Measurements from ENCODE around the gene ZNF511. TPM values are rescaled to one million over a fixed set of nuclear protein-coding genes. Genes with fewer than 3 reads are reported as not detected.
"Not testable (repeated sequence)": the region's sequence is repeated elsewhere in the genome, so short reads cannot be mapped to it uniquely, and the experiment has no call there.

Gene ZNF511
- total and polyA plus RNA-seq, 3 donors from 2014 or later: 39.6 to 50.5 (median 46.5) TPM

DNA sequence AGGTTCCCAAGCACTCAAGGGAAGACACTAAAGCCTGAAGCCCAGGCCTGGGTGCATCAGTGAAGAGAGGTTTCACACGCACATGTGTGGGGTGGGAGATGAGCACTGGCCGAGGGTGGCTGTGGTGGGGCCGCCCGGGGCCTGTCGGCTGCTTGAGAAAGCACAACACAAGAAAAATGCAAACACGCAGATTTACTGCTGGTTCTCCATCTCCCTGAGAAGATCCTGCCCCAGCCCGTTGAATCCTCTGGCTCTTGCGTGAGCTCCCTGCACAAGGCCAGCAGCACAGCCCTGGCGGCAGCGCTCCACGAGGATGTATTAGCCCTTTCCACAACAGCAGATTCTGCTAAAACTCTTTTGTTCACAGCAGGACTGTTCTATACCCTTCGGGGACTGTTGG, 6.2 kb downstream of the ZNF511 start:
- Histone ChIP-seq H3K4me3 (no peak overlapping the region), H3K4me1 (peaks cover 4% of the 10 kb centered on the region), H3K27me3 (no peaks in the 10 kb centered on the region), H3K27ac (peak overlapping the region in 1 of 2 donors; percentile 45), H3K36me3 (ENCODE audit: low read depth, missing control alignments) (no peaks in the 10 kb centered on the region), H3K9me3 (no peaks in the 10 kb centered on the region)
- DNase-seq: no peak
- TF ChIP-seq POLR2A (IDR thresholded peaks at IDR 0.05): no peak
- TF ChIP-seq, protein P1, sequence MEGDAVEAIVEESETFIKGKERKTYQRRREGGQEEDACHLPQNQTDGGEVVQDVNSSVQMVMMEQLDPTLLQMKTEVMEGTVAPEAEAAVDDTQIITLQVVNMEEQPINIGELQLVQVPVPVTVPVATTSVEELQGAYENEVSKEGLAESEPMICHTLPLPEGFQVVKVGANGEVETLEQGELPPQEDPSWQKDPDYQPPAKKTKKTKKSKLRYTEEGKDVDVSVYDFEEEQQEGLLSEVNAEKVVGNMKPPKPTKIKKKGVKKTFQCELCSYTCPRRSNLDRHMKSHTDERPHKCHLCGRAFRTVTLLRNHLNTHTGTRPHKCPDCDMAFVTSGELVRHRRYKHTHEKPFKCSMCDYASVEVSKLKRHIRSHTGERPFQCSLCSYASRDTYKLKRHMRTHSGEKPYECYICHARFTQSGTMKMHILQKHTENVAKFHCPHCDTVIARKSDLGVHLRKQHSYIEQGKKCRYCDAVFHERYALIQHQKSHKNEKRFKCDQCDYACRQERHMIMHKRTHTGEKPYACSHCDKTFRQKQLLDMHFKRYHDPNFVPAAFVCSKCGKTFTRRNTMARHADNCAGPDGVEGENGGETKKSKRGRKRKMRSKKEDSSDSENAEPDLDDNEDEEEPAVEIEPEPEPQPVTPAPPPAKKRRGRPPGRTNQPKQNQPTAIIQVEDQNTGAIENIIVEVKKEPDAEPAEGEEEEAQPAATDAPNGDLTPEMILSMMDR (IDR thresholded peaks at IDR 0.05): no peak
- 47 to 68% methylated on average over 12 of the region's 12 CpGs for WGBS, 2 donors
- intact Hi-C loops (cut with DNase I; ENCODE audit: low total_unique reads): no loop called here

DNA sequence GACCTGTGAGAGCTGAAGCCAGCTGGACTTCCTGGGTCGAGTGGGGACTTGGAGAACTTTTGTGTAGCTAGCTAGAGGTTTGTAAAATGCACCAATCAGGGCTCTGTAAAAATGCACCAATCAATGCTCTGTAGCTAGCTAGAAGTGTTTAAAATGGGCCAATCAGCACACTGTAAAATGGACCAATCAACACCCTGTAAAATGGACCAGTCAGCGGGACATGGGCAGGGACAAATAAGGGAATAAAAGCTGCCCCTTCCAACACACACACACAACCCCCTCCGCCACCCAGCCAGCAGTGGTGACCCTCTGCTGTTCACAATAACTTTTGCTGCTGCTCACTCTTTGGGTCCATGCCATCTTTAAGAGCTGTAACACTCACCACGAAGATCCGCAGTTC, 7.1 kb downstream of the ZNF511 start:
- Histone ChIP-seq H3K4me3 (no peak overlapping the region), H3K9me3 (no peaks in the 10 kb centered on the region), H3K27ac (no peak overlapping the region), H3K27me3 (no peaks in the 10 kb centered on the region), H3K36me3 (ENCODE audit: low read depth, missing control alignments) (no peaks in the 10 kb centered on the region), H3K4me1 (peaks cover 4% of the 10 kb centered on the region)
- intact Hi-C loops (cut with DNase I; ENCODE audit: low total_unique reads): no loop called here
- TF ChIP-seq, protein P1 (IDR thresholded peaks at IDR 0.05): no peak
- no peak for TF ChIP-seq POLR2A (IDR thresholded peaks at IDR 0.05)
- WGBS, 2 donors: 60 to 72% methylated on average over 5 of the region's 5 CpGs
- no peak for DNase-seq

DNA sequence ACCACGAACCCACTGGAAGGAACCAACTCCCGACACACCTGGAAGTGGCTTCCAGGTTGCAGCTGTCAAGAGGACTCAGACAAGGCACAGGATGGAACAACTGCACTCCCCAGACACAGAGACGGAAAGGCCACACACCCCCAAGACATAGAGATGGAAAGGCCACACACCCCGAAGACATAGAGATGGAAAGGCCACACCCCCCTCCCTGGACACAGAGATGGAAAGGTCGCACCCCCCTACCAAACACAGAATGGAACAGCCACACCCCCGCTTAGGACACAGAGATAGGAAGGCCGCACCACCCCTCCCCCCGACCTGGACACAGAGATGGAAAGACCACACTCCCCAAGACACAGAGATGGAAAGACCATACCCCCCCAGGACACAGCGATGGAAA, 7.6 kb downstream of the ZNF511 start:
- WGBS, 2 donors: 52 to 71% methylated on average over 7 to 9 of the region's 9 CpGs
- no peak for DNase-seq
- Histone ChIP-seq H3K4me1 (peaks cover 4% of the 10 kb centered on the region), H3K4me3 (no peak overlapping the region), H3K27me3 (no peaks in the 10 kb centered on the region), H3K9me3 (no peaks in the 10 kb centered on the region), H3K27ac (no peak overlapping the region), H3K36me3 (ENCODE audit: low read depth, missing control alignments) (no peaks in the 10 kb centered on the region)
- intact Hi-C loops (cut with DNase I; ENCODE audit: low total_unique reads): no loop called here
- no peak for TF ChIP-seq POLR2A (IDR thresholded peaks at IDR 0.05)
- TF ChIP-seq, protein P1 (IDR thresholded peaks at IDR 0.05): no peak

DNA sequence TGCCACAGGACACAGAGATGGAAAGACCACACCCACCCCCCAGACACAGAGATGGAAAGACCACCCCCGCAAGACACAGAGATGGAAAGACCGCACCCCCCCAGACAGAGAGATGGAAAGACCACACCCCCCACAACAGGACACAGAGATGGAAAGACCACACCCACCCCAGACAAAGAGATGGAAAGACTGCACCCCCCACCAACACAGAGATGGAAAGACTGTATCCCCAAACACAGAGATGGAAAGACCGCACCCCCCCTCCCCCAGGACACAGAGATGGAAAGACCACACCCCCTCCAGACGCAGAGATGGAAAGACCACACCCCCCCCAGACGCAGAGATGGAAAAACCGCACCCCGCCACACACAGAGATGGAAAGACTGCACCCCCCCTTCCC, 8.0 kb downstream of the ZNF511 start:
- TF ChIP-seq, protein P1 (IDR thresholded peaks at IDR 0.05): no peak
- TF ChIP-seq POLR2A (IDR thresholded peaks at IDR 0.05): no peak
- no peaks in the 10 kb centered on the region for H3K27me3 ChIP-seq
- WGBS, 2 donors: 61 to 62% methylated on average over 5 to 7 of the region's 7 CpGs
- DNase-seq: no peak
- H3K36me3 ChIP-seq (ENCODE audit: low read depth, missing control alignments): no peaks in the 10 kb centered on the region
- intact Hi-C loops (cut with DNase I; ENCODE audit: low total_unique reads): no loop called here
- H3K9me3 ChIP-seq: no peaks in the 10 kb centered on the region
- H3K4me3 ChIP-seq: no peak overlapping the region
- peaks cover 4% of the 10 kb centered on the region for H3K4me1 ChIP-seq
- H3K27ac ChIP-seq: no peak overlapping the region

DNA sequence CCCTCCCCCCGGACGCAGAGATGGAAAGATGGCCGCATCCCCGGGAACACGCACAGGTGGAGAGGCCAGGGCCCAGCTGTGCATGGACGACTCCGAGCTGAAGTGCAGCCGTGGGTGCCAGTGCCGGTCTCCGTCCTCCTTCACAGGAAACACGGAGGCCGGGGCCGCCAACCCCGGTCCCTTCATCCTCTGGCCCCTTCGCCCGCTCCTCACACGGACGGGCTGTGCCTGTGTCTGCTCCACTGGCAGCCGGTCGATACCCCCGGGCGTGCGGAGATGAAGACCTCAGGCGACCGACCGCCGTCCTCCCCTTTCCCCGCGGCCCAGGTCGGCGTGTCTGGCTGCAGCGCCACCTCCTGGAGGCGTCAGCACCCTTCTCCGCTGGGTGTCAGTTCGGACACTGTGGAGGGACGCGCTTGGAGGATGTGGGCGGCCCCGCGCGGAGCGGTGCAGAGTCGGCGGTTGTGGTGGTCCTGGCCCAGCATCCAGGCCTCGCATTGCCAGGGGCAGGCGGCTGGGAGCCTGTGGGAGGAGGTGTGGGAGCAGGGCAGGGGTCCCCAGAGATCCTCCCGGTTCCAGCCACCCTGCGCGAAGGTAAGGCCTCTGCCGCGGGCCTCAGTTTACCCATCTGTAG, 9.9 kb downstream of the ZNF511 start:
- peak; percentile 81 for DNase-seq
- no peaks in the 10 kb centered on the region for H3K36me3 ChIP-seq (ENCODE audit: low read depth, missing control alignments)
- no peaks in the 10 kb centered on the region for H3K27me3 ChIP-seq
- WGBS, 2 donors: 7 to 8% methylated on average over 7 to 48 of the region's 51 CpGs
- H3K4me3 ChIP-seq: peak overlapping the region; percentile 40 to 56
- TF ChIP-seq POLR2A (IDR thresholded peaks at IDR 0.05): no peak
- TF ChIP-seq, protein P1 (IDR thresholded peaks at IDR 0.05): peak; percentile 66 to 75 (median 67)
- intact Hi-C loops (cut with DNase I; ENCODE audit: low total_unique reads): no loop called here
- no peaks in the 10 kb centered on the region for H3K9me3 ChIP-seq
- H3K4me1 ChIP-seq: peaks cover 4% of the 10 kb centered on the region
- H3K27ac ChIP-seq: peak overlapping the region in 1 of 2 donors; percentile 39

DNA sequence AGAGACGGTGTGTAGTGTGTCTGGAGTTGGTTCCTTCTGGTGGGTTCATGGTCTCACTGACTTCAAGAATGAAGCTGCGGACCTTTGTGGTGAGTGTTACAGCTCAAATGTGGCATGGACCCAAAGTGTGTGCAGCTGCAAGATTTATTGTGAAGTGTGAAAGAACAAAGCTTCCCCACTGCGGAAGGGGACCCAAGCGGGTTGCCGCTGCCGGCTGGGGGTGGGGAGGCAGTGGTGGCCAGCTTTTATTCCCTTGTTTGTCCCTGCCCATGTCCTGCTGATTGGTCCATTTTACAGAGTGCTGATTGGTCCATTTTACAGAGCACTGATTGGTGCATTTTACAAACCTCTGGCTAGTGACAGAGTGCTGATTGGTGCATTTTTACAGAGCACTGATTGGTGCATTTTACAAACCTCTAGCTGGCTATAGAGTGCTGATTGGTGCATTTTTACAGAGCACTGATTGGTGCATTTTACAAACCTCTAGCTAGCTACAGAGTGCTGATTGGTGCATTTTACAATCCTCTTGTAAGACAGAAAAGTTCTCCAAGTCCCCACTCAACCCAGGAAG, 12.2 kb downstream of the ZNF511 start:
- H3K4me1 ChIP-seq; DNase-seq; H3K27ac ChIP-seq; H3K9me3 ChIP-seq; intact Hi-C loops (cut with DNase I; ENCODE audit: low total_unique reads); H3K4me3 ChIP-seq; H3K36me3 ChIP-seq (ENCODE audit: low read depth, missing control alignments); H3K27me3 ChIP-seq: not testable (repeated sequence)
- WGBS, 2 donors: 91 to 94% methylated on average over 6 of the region's 6 CpGs

DNA sequence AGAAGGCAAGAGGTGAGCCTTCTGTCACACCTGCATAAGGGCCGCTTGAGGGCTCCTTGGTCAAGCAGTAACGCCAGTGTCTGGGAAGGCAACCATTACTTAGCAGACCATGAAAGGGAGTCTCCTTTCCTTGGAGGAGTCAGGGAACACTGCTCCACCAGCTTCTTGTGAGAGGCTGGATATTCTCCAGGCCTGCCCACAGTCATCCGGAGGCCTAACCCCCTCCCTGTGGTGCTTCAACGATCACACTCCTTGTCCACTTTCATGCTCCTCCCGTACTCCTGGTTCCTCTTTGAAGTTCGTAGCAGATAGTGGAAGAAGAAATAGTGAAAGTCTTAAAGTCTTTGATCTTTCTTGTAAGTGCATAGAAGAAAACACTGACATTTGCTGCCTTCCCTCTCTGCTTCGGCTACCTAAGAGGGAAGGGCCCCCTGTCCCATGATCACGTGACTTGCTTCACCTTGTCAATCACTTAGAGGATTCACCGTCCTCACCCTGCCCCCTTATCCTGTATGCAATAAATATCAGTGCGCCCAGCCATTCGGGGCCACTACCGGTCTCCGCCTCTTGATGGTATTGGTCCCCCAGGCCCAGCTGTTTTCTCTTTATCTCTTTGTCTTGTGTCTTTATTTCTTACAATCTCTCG, 13.5 kb downstream of the ZNF511 start:
- H3K36me3 ChIP-seq (ENCODE audit: low read depth, missing control alignments); H3K4me1 ChIP-seq; DNase-seq; H3K4me3 ChIP-seq; H3K27ac ChIP-seq; H3K27me3 ChIP-seq; H3K9me3 ChIP-seq; intact Hi-C loops (cut with DNase I; ENCODE audit: low total_unique reads): not testable (repeated sequence)
- WGBS, 2 donors: 73 to 75% methylated on average over 11 to 12 of the region's 14 CpGs
